Measurements from ENCODE around the gene TMEM69.
"Not testable (repeated sequence)": the region's sequence is repeated elsewhere in the genome, so short reads cannot be mapped to it uniquely, and the experiment has no call there.

The TMEM69 gene

GRCh38 chr1:45669859-45670655 lies 17.9 kb upstream of the TMEM69 start:
- Mint-ChIP-seq H3K4me3 (no peak overlapping the region), H3K27ac (no peak overlapping the region), H3K9me3 (peaks cover 20% of the 10 kb centered on the region), H3K27me3 (ENCODE audit: low read depth, poor library complexity) (peaks cover 3% of the 10 kb centered on the region), H3K4me1 (peaks cover 9% of the 10 kb centered on the region), H3K36me3 (ENCODE audit: low read depth) (peaks cover 80% of the 10 kb centered on the region)
- TF ChIP-seq, protein P1, sequence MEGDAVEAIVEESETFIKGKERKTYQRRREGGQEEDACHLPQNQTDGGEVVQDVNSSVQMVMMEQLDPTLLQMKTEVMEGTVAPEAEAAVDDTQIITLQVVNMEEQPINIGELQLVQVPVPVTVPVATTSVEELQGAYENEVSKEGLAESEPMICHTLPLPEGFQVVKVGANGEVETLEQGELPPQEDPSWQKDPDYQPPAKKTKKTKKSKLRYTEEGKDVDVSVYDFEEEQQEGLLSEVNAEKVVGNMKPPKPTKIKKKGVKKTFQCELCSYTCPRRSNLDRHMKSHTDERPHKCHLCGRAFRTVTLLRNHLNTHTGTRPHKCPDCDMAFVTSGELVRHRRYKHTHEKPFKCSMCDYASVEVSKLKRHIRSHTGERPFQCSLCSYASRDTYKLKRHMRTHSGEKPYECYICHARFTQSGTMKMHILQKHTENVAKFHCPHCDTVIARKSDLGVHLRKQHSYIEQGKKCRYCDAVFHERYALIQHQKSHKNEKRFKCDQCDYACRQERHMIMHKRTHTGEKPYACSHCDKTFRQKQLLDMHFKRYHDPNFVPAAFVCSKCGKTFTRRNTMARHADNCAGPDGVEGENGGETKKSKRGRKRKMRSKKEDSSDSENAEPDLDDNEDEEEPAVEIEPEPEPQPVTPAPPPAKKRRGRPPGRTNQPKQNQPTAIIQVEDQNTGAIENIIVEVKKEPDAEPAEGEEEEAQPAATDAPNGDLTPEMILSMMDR (IDR thresholded peaks at IDR 0.05): no peak
- DNase-seq: no peak

GRCh38 chr1:45673956-45674355 lies 14.0 kb upstream of the TMEM69 start:
- H3K4me3 Mint-ChIP-seq: no peak overlapping the region
- no peak for DNase-seq
- TF ChIP-seq, protein P1 (IDR thresholded peaks at IDR 0.05): no peak
- H3K27ac Mint-ChIP-seq: no peak overlapping the region
- H3K4me1 Mint-ChIP-seq: peaks cover 19% of the 10 kb centered on the region
- peaks cover 57% of the 10 kb centered on the region for H3K36me3 Mint-ChIP-seq (ENCODE audit: low read depth)
- peaks cover 11% of the 10 kb centered on the region for H3K9me3 Mint-ChIP-seq
- peaks cover 3% of the 10 kb centered on the region for H3K27me3 Mint-ChIP-seq (ENCODE audit: low read depth, poor library complexity)

DNA sequence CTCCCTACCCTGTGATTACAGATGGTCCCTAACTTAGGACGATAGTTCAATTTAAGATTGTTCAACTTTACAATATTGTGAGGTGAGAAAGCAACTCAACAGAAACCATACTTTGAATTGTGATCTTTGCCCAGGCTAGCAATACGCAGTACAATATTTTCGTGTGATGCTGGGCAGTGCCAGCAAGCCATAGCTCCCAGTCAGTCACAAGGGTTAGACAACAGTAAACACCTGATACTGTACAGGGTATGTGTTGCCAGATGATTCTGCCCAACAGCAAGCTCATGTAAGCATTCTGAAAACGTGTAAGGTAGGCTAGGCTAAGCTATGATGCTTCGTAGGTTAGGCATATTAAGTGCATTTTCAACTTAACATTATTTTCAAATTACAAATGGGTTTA lies 13.5 kb upstream of the TMEM69 start:
- TF ChIP-seq, protein P1 (IDR thresholded peaks at IDR 0.05): no peak
- Mint-ChIP-seq H3K9me3 (peaks cover 11% of the 10 kb centered on the region), H3K4me3 (no peak overlapping the region), H3K4me1 (peaks cover 24% of the 10 kb centered on the region), H3K27me3 (ENCODE audit: low read depth, poor library complexity) (peaks cover 3% of the 10 kb centered on the region), H3K36me3 (ENCODE audit: low read depth) (peaks cover 56% of the 10 kb centered on the region), H3K27ac (no peak overlapping the region)
- DNase-seq: no peak

DNA sequence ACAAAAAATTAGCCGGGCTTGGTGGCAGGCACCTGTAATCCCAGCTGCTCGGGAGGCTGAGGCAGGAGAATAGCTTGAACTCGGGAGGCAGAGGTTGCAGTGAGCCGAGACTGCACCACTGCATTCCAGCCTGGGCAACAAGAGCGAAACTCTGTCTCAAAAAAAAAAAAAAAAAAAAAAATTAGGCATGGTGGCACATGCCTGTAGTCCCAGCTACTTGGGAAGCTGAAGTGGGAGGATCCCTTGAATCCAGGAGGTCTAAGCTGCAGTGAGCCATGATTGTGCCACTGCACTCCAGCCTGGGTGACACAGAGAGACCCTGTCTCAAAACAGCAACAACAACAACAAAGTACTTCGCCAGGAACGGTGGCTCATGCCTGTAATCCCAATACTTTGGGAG lies 11.4 kb upstream of the TMEM69 start:
- peaks cover 11% of the 10 kb centered on the region for H3K9me3 Mint-ChIP-seq
- H3K4me1 Mint-ChIP-seq: peaks cover 44% of the 10 kb centered on the region
- H3K4me3 Mint-ChIP-seq; DNase-seq; H3K27me3 Mint-ChIP-seq (ENCODE audit: low read depth, poor library complexity): not testable (repeated sequence)
- H3K27ac Mint-ChIP-seq: peak overlapping the region; percentile 57
- peaks cover 40% of the 10 kb centered on the region for H3K36me3 Mint-ChIP-seq (ENCODE audit: low read depth)

GRCh38 chr1:45677751-45678245 lies 10.2 kb upstream of the TMEM69 start:
- Mint-ChIP-seq H3K4me1 (peaks cover 55% of the 10 kb centered on the region), H3K27me3 (ENCODE audit: low read depth, poor library complexity) (peaks cover 3% of the 10 kb centered on the region), H3K27ac (peak overlapping the region; percentile 31), H3K36me3 (ENCODE audit: low read depth) (peaks cover 34% of the 10 kb centered on the region), H3K9me3 (peaks cover 7% of the 10 kb centered on the region), H3K4me3 (no peak overlapping the region)
- TF ChIP-seq, protein P1 (IDR thresholded peaks at IDR 0.05): no peak
- no peak for DNase-seq

DNA sequence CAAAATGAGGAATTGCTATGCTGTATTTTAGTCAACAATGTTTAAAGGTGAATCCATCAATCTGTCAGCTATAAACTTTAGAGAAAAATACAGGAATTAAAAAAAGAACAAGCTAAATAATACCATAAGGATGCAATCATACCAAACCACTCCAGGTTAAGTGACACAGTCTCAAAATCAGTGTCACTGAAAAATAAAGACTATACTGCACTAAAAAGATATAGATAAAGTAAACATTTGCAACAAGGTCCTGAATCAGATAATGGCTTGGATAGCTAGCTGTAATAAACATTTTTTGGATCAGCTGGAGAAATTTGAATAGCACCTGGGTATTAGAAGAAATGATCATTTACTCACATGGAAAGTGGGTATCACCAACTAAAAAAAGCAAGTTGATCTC lies 9.5 kb upstream of the TMEM69 start:
- Mint-ChIP-seq H3K4me3 (no peak overlapping the region), H3K27me3 (ENCODE audit: low read depth, poor library complexity) (no peaks in the 10 kb centered on the region), H3K27ac (no peak overlapping the region), H3K36me3 (ENCODE audit: low read depth) (peaks cover 27% of the 10 kb centered on the region), H3K4me1 (peaks cover 58% of the 10 kb centered on the region), H3K9me3 (peaks cover under 1% of the 10 kb centered on the region)
- TF ChIP-seq, protein P1 (IDR thresholded peaks at IDR 0.05): no peak
- no peak for DNase-seq
